Peyer's patch (tissue), 4 donors: ENCODE measurements around the gene RUBCN. TPM values are rescaled to one million over a fixed set of nuclear protein-coding genes. Genes with fewer than 3 reads are reported as not detected.
"Not testable (repeated sequence)": the region's sequence is repeated elsewhere in the genome, so short reads cannot be mapped to it uniquely, and the experiment has no call there.

ENCODE experiments used
- DNase-seq, 3 donors: peaks; one replicate each; pipeline ENCODE4 v3.0.0-alpha.2; 2017 to 2019
- H3K27ac ChIP-seq, 4 donors: fragments of 200-600 bp; sonication (generic); one replicate each; pipeline ENCODE4 v1.5.1; 2016 to 2019
- H3K27me3 ChIP-seq, 2 donors: fragments of 200-600 bp; sonication (generic); one replicate each; pipeline ENCODE4 v1.5.1; 2019
- H3K36me3 ChIP-seq, 3 donors: fragments of 200-600 bp; sonication (generic); one replicate each; pipeline ENCODE4 v1.5.1; 2016 to 2019
- H3K4me1 ChIP-seq, 4 donors: fragments of 200-600 bp; sonication (generic); one replicate each; pipeline ENCODE4 v1.5.1; 2016 to 2019
- H3K4me3 ChIP-seq, 4 donors: fragments of 200-600 bp; sonication (generic); 1 replicate in 3 of 4; 2 replicates in 1 of 4; pipeline ENCODE4 v1.5.1; 2016 to 2019; ENCODE audit warnings: mild to moderate bottlenecking in 1 of 4
- H3K9me3 ChIP-seq, 4 donors: fragments of 200-600 bp; sonication (generic); one replicate each; pipeline ENCODE4 v1.5.1; 2016 to 2019; ENCODE audit warnings: mild to moderate bottlenecking in 1 of 4
- CTCF ChIP-seq, 6 experiments: fragments of 450-650 bp in 4 of 6; fragments of 200-600 bp in 2 of 6; sonication (generic) in 1 of 6; IDR thresholded peaks; one replicate each; pipeline ENCODE4 v1.5.1; 2017 to 2019; ENCODE audit warnings: antibody characterized with exemption in 6 of 6, mild to moderate bottlenecking in 3 of 6, moderate library complexity in 1 of 6
- POLR2A ChIP-seq, 2 donors: fragments of 450-650 bp; IDR thresholded peaks; one replicate each; pipeline ENCODE4 v1.5.1; 2017; ENCODE audit warnings: antibody characterized with exemption in 2 of 2, mild to moderate bottlenecking in 2 of 2, moderate library complexity in 2 of 2
- total RNA-seq, 4 donors: library from RNA; depleted of rRNA; stranded (reverse); fragments of >200 nt; gene quantifications; one replicate each; pipeline ENCODE4 v1.1.0, GENCODE V29; 2016

Gene RUBCN
- total RNA-seq, 4 donors from 2014 or later, result 45.4 to 113 (median 48.2) TPM

DNA sequence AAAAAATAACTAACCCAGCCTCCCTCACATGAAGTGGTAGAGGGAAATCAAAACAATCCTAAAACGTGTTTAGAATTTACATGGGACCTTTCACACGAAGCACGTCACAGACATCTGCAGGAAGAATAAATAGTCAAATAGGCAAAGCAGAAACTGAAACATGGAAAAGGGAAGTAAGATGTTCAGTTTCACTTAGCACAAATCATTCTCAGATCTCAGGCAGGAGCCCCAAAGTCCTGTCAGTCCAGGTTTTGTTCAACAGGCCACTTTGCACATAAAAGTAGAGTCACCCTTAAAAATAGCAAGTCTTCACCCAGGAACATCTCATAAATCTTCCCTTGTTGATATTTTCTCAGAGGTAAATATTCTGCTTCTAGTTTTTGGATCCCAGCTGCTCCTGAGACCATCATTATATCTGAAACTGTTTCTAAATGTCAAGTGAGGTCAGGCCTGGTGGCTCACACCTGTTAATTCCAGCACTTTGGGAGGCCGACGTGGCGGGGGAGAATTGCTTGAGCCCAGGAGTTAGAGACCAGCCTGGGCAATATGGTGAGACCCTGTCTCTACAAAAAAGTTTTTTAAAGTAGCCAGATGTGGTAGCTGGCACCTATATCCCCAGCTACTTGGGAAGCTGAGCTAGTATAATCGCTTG, 1.9 kb downstream of the RUBCN start:
- Histone ChIP-seq H3K36me3 (no peaks in the 10 kb centered on the region), H3K27me3 (no peaks in the 10 kb centered on the region), H3K27ac (peak overlapping the region; percentile 25 to 95 (median 88)), H3K4me3 (peak overlapping the region in 1 of 4 donors; percentile 4), H3K9me3 (no peaks in the 10 kb centered on the region), H3K4me1 (peaks cover 0 to 18% (median 10%) of the 10 kb centered on the region in 4 donors)
- TF ChIP-seq CTCF (IDR thresholded peaks at IDR 0.05), result no peak
- TF ChIP-seq POLR2A (IDR thresholded peaks at IDR 0.05), result no peak
- DNase-seq, result peak in 1 of 3 donors; percentile 53

- no peak for DNase-seq
- H3K9me3 ChIP-seq, result no peaks in the 10 kb centered on the region
- TF ChIP-seq CTCF (IDR thresholded peaks at IDR 0.05) (no peak), POLR2A (IDR thresholded peaks at IDR 0.05) (no peak)
- peaks cover 0 to 18% (median 10%) of the 10 kb centered on the region in 4 donors for H3K4me1 ChIP-seq
- peak overlapping the region in 1 of 4 donors; percentile 95 for H3K27ac ChIP-seq
- no peak overlapping the region for H3K4me3 ChIP-seq
- H3K36me3 ChIP-seq, result no peaks in the 10 kb centered on the region
- H3K27me3 ChIP-seq, result no peaks in the 10 kb centered on the region
Observed at GRCh38 chr3:197733042-197733441, 3.7 kb downstream of the RUBCN start.

- H3K4me3 ChIP-seq, H3K9me3 ChIP-seq, H3K36me3 ChIP-seq, DNase-seq, H3K27ac ChIP-seq, H3K27me3 ChIP-seq: not testable (repeated sequence)
- H3K4me1 ChIP-seq, result peaks cover 0 to 16% (median 8%) of the 10 kb centered on the region in 4 donors
Observed at GRCh38 chr3:197731483-197731882, 5.2 kb downstream of the RUBCN start.

DNA sequence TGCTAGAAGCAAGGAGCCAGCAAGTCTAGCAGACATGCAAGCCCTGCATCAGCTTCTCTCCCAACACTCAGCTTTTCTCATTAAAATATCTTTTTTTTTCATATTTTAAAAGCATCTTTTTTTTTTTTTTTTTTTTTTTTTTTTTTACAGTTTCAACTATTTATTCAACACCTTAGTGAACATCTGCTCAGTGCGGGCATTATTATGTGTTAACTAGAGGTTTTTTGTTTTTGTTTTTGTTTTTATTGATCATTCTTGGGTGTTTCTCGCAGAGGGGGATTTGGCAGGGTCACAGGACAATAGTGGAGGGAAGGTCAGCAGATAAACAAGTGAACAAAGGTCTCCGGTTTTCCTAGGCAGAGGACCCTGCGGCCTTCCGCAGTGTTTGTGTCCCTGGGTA, 5.9 kb downstream of the RUBCN start:
- H3K36me3 ChIP-seq, H3K9me3 ChIP-seq, DNase-seq, H3K27me3 ChIP-seq, H3K27ac ChIP-seq, H3K4me3 ChIP-seq: not testable (repeated sequence)
- peaks cover 0 to 16% (median 7%) of the 10 kb centered on the region in 4 donors for H3K4me1 ChIP-seq

DNA sequence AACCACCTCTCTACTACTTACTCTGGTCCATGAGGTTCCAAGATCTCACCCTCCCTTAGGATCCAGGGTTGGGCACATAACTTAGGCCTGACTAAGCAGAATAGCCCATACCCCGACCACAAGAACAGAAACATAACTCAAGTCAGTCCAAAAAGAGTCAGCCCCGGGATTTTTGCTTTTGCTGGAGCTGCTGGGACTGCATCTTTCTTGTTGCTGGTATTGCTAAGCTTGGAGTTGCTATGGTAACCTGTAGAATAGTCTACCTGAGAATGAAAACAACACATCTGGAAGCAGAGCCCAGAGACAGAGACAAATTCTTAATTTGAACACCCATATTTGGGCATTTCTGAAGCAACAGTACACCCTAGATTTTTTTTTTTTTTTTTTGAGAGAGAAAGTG, 6.5 kb downstream of the RUBCN start:
- Histone ChIP-seq H3K27ac (no peak overlapping the region), H3K9me3 (no peaks in the 10 kb centered on the region), H3K36me3 (no peaks in the 10 kb centered on the region), H3K4me1 (peaks cover 0 to 11% (median 2%) of the 10 kb centered on the region in 4 donors), H3K27me3 (no peaks in the 10 kb centered on the region), H3K4me3 (no peak overlapping the region)
- no peak for TF ChIP-seq POLR2A (IDR thresholded peaks at IDR 0.05)
- TF ChIP-seq CTCF (IDR thresholded peaks at IDR 0.05), result no peak
- DNase-seq, result no peak

- Histone ChIP-seq H3K4me3 (no peak overlapping the region), H3K27ac (no peak overlapping the region), H3K27me3 (no peaks in the 10 kb centered on the region), H3K4me1 (peaks cover 0 to 4% (median 0%) of the 10 kb centered on the region in 4 donors), H3K9me3 (no peaks in the 10 kb centered on the region), H3K36me3 (no peaks in the 10 kb centered on the region)
- TF ChIP-seq CTCF (IDR thresholded peaks at IDR 0.05) (no peak), POLR2A (IDR thresholded peaks at IDR 0.05) (no peak)
- DNase-seq, result no peak
Observed at GRCh38 chr3:197728487-197728886, 8.2 kb downstream of the RUBCN start.

- H3K27me3 ChIP-seq, H3K27ac ChIP-seq, H3K36me3 ChIP-seq, DNase-seq, H3K9me3 ChIP-seq, H3K4me3 ChIP-seq, H3K4me1 ChIP-seq: not testable (repeated sequence)
Observed at GRCh38 chr3:197727878-197728277, 8.8 kb downstream of the RUBCN start.
